Measurements from ENCODE around the gene WDR37. TPM values are rescaled to one million over a fixed set of nuclear protein-coding genes. Genes with fewer than 3 reads are reported as not detected.

WDR37 gene
- polyA plus RNA-seq, 2 donors = 4.3 to 5.0 TPM

- Histone ChIP-seq H3K36me3 (ENCODE audit: control insufficient read depth in 2 of 2, insufficient read depth in 2 of 2, low read length in 1 of 2) (peaks cover 27 to 48% of the 10 kb centered on the region in 2 donors), H3K4me3 (ENCODE audit: low read depth in 1 of 2, low read length in 2 of 2) (no peak overlapping the region), H3K27me3 (ENCODE audit: control insufficient read depth in 1 of 2, insufficient read depth in 2 of 2, low read length in 2 of 2) (no peaks in the 10 kb centered on the region), H3K9me3 (ENCODE audit: control insufficient read depth in 2 of 2, insufficient read depth in 1 of 2, low read depth in 1 of 2, low read length in 1 of 2) (no peaks in the 10 kb centered on the region), H3K4me1 (ENCODE audit: control insufficient read depth in 2 of 2, insufficient read depth in 2 of 2, low read length in 1 of 2) (peaks cover 4 to 7% of the 10 kb centered on the region in 2 donors), H3K27ac (ENCODE audit: low read depth in 2 of 2, low read length in 1 of 2) (no peak overlapping the region)
- 80 to 87% methylated on average over 6 of the region's 6 CpGs for WGBS, 2 donors
These were observed 51.5 kb downstream of the WDR37 start for GRCh38 chr10:1107679-1108078.

- Histone ChIP-seq H3K36me3 (ENCODE audit: control insufficient read depth in 2 of 2, insufficient read depth in 2 of 2, low read length in 1 of 2) (peaks cover 28 to 38% of the 10 kb centered on the region in 2 donors), H3K9me3 (ENCODE audit: control insufficient read depth in 2 of 2, insufficient read depth in 1 of 2, low read depth in 1 of 2, low read length in 1 of 2) (no peaks in the 10 kb centered on the region), H3K27ac (ENCODE audit: low read depth in 2 of 2, low read length in 1 of 2) (peak overlapping the region; percentile 81 to 93), H3K4me3 (ENCODE audit: low read depth in 1 of 2, low read length in 2 of 2) (no peak overlapping the region), H3K4me1 (ENCODE audit: control insufficient read depth in 2 of 2, insufficient read depth in 2 of 2, low read length in 1 of 2) (peaks cover 4 to 7% of the 10 kb centered on the region in 2 donors), H3K27me3 (ENCODE audit: control insufficient read depth in 1 of 2, insufficient read depth in 2 of 2, low read length in 2 of 2) (no peaks in the 10 kb centered on the region)
- 61 to 64% methylated on average over 32 of the region's 32 CpGs for WGBS, 2 donors
These were observed 53.8 kb downstream of the WDR37 start for GRCh38 chr10:1109795-1110673.

- Histone ChIP-seq H3K9me3 (ENCODE audit: control insufficient read depth in 2 of 2, insufficient read depth in 1 of 2, low read depth in 1 of 2, low read length in 1 of 2) (no peaks in the 10 kb centered on the region), H3K36me3 (ENCODE audit: control insufficient read depth in 2 of 2, insufficient read depth in 2 of 2, low read length in 1 of 2) (peaks cover 26 to 40% of the 10 kb centered on the region in 2 donors), H3K4me1 (ENCODE audit: control insufficient read depth in 2 of 2, insufficient read depth in 2 of 2, low read length in 1 of 2) (peaks cover 4 to 7% of the 10 kb centered on the region in 2 donors), H3K27ac (ENCODE audit: low read depth in 2 of 2, low read length in 1 of 2) (peak overlapping the region; percentile 81 to 93), H3K27me3 (ENCODE audit: control insufficient read depth in 1 of 2, insufficient read depth in 2 of 2, low read length in 2 of 2) (no peaks in the 10 kb centered on the region), H3K4me3 (ENCODE audit: low read depth in 1 of 2, low read length in 2 of 2) (no peak overlapping the region)
- 79 to 87% methylated on average over 12 of the region's 12 CpGs for WGBS, 2 donors
These were observed 54.5 kb downstream of the WDR37 start for GRCh38 chr10:1110674-1111119.

GRCh38 chr10:1114315-1114714, 58.1 kb downstream of the WDR37 start:
- 87 to 92% methylated on average over 10 of the region's 10 CpGs for WGBS, 2 donors
- peaks cover 4 to 7% of the 10 kb centered on the region in 2 donors for H3K4me1 ChIP-seq (ENCODE audit: control insufficient read depth in 2 of 2, insufficient read depth in 2 of 2, low read length in 1 of 2)
- no peaks in the 10 kb centered on the region for H3K9me3 ChIP-seq (ENCODE audit: control insufficient read depth in 2 of 2, insufficient read depth in 1 of 2, low read depth in 1 of 2, low read length in 1 of 2)
- no peak overlapping the region for H3K4me3 ChIP-seq (ENCODE audit: low read depth in 1 of 2, low read length in 2 of 2)
- peaks cover 28 to 35% of the 10 kb centered on the region in 2 donors for H3K36me3 ChIP-seq (ENCODE audit: control insufficient read depth in 2 of 2, insufficient read depth in 2 of 2, low read length in 1 of 2)
- no peak overlapping the region for H3K27ac ChIP-seq (ENCODE audit: low read depth in 2 of 2, low read length in 1 of 2)
- H3K27me3 ChIP-seq (ENCODE audit: control insufficient read depth in 1 of 2, insufficient read depth in 2 of 2, low read length in 2 of 2) = no peaks in the 10 kb centered on the region

GRCh38 chr10:1114719-1115606, 58.8 kb downstream of the WDR37 start:
- no peak overlapping the region for H3K27ac ChIP-seq (ENCODE audit: low read depth in 2 of 2, low read length in 1 of 2)
- peaks cover 28 to 33% of the 10 kb centered on the region in 2 donors for H3K36me3 ChIP-seq (ENCODE audit: control insufficient read depth in 2 of 2, insufficient read depth in 2 of 2, low read length in 1 of 2)
- peaks cover 4 to 7% of the 10 kb centered on the region in 2 donors for H3K4me1 ChIP-seq (ENCODE audit: control insufficient read depth in 2 of 2, insufficient read depth in 2 of 2, low read length in 1 of 2)
- no peak overlapping the region for H3K4me3 ChIP-seq (ENCODE audit: low read depth in 1 of 2, low read length in 2 of 2)
- no peaks in the 10 kb centered on the region for H3K9me3 ChIP-seq (ENCODE audit: control insufficient read depth in 2 of 2, insufficient read depth in 1 of 2, low read depth in 1 of 2, low read length in 1 of 2)
- 76 to 78% methylated on average over 12 of the region's 12 CpGs for WGBS, 2 donors
- no peaks in the 10 kb centered on the region for H3K27me3 ChIP-seq (ENCODE audit: control insufficient read depth in 1 of 2, insufficient read depth in 2 of 2, low read length in 2 of 2)

- H3K36me3 ChIP-seq (ENCODE audit: control insufficient read depth in 2 of 2, insufficient read depth in 2 of 2, low read length in 1 of 2) = peaks cover 26 to 33% of the 10 kb centered on the region in 2 donors
- no peak overlapping the region for H3K27ac ChIP-seq (ENCODE audit: low read depth in 2 of 2, low read length in 1 of 2)
- WGBS, 2 donors = 76 to 86% methylated on average over 6 of the region's 6 CpGs
These were observed 59.4 kb downstream of the WDR37 start for GRCh38 chr10:1115607-1115955.

GRCh38 chr10:1116051-1116450, 59.9 kb downstream of the WDR37 start:
- Histone ChIP-seq H3K9me3 (ENCODE audit: control insufficient read depth in 2 of 2, insufficient read depth in 1 of 2, low read depth in 1 of 2, low read length in 1 of 2) (no peaks in the 10 kb centered on the region), H3K27ac (ENCODE audit: low read depth in 2 of 2, low read length in 1 of 2) (no peak overlapping the region), H3K4me3 (ENCODE audit: low read depth in 1 of 2, low read length in 2 of 2) (no peak overlapping the region), H3K36me3 (ENCODE audit: control insufficient read depth in 2 of 2, insufficient read depth in 2 of 2, low read length in 1 of 2) (peaks cover 25 to 33% of the 10 kb centered on the region in 2 donors), H3K27me3 (ENCODE audit: control insufficient read depth in 1 of 2, insufficient read depth in 2 of 2, low read length in 2 of 2) (no peaks in the 10 kb centered on the region), H3K4me1 (ENCODE audit: control insufficient read depth in 2 of 2, insufficient read depth in 2 of 2, low read length in 1 of 2) (peaks cover 0 to 2% of the 10 kb centered on the region in 2 donors)
- 93 to 95% methylated on average over 12 of the region's 12 CpGs for WGBS, 2 donors

More at GRCh38 chr10:1115607-1115955, 59.4 kb downstream of the WDR37 start:
- H3K27me3 ChIP-seq (ENCODE audit: control insufficient read depth in 1 of 2, insufficient read depth in 2 of 2, low read length in 2 of 2) = no peaks in the 10 kb centered on the region
- H3K4me3 ChIP-seq (ENCODE audit: low read depth in 1 of 2, low read length in 2 of 2) = no peak overlapping the region
- peaks cover 1 to 4% of the 10 kb centered on the region in 2 donors for H3K4me1 ChIP-seq (ENCODE audit: control insufficient read depth in 2 of 2, insufficient read depth in 2 of 2, low read length in 1 of 2)
- H3K9me3 ChIP-seq (ENCODE audit: control insufficient read depth in 2 of 2, insufficient read depth in 1 of 2, low read depth in 1 of 2, low read length in 1 of 2) = no peaks in the 10 kb centered on the region

GRCh38 chr10:1116696-1117280, 60.6 kb downstream of the WDR37 start:
- H3K27ac ChIP-seq (ENCODE audit: low read depth in 2 of 2, low read length in 1 of 2) = no peak overlapping the region
- no peaks in the 10 kb centered on the region for H3K4me1 ChIP-seq (ENCODE audit: control insufficient read depth in 2 of 2, insufficient read depth in 2 of 2, low read length in 1 of 2)
- no peak overlapping the region for H3K4me3 ChIP-seq (ENCODE audit: low read depth in 1 of 2, low read length in 2 of 2)
- 91 to 94% methylated on average over 10 of the region's 10 CpGs for WGBS, 2 donors
- H3K27me3 ChIP-seq (ENCODE audit: control insufficient read depth in 1 of 2, insufficient read depth in 2 of 2, low read length in 2 of 2) = no peaks in the 10 kb centered on the region
- peaks cover 32 to 38% of the 10 kb centered on the region in 2 donors for H3K36me3 ChIP-seq (ENCODE audit: control insufficient read depth in 2 of 2, insufficient read depth in 2 of 2, low read length in 1 of 2)
- H3K9me3 ChIP-seq (ENCODE audit: control insufficient read depth in 2 of 2, insufficient read depth in 1 of 2, low read depth in 1 of 2, low read length in 1 of 2) = no peaks in the 10 kb centered on the region

GRCh38 chr10:1117651-1118050, 61.5 kb downstream of the WDR37 start:
- no peaks in the 10 kb centered on the region for H3K27me3 ChIP-seq (ENCODE audit: control insufficient read depth in 1 of 2, insufficient read depth in 2 of 2, low read length in 2 of 2)
- no peaks in the 10 kb centered on the region for H3K4me1 ChIP-seq (ENCODE audit: control insufficient read depth in 2 of 2, insufficient read depth in 2 of 2, low read length in 1 of 2)
- WGBS, 2 donors = 70 to 84% methylated on average over 14 of the region's 14 CpGs
- H3K9me3 ChIP-seq (ENCODE audit: control insufficient read depth in 2 of 2, insufficient read depth in 1 of 2, low read depth in 1 of 2, low read length in 1 of 2) = no peaks in the 10 kb centered on the region
- H3K36me3 ChIP-seq (ENCODE audit: control insufficient read depth in 2 of 2, insufficient read depth in 2 of 2, low read length in 1 of 2) = peaks cover 34 to 38% of the 10 kb centered on the region in 2 donors
- H3K27ac ChIP-seq (ENCODE audit: low read depth in 2 of 2, low read length in 1 of 2) = no peak overlapping the region
- no peak overlapping the region for H3K4me3 ChIP-seq (ENCODE audit: low read depth in 1 of 2, low read length in 2 of 2)

Measured in esophagus (tissue), 2 donors.